ENCODE results near the gene PSMD2. TPM values are rescaled to one million over a fixed set of nuclear protein-coding genes. Genes with fewer than 3 reads are reported as not detected.
A peak's percentile ranks its signal among the peaks of the same experiment; 100 is the strongest.

PSMD2 gene
- total RNA-seq, 5 donors from 2014 or later (not counting 1 experiment from before 2014, with no cell fraction given): 134 to 151 (median 149) TPM

GRCh38 chr3:184317201-184317600 is 18.2 kb downstream of the PSMD2 start:
- Histone ChIP-seq H3K4me3 (ENCODE audit: control insufficient read depth in 1 of 2, extremely low read depth in 1 of 2, low read length in 1 of 2) (no peak overlapping the region), H3K36me3 (ENCODE audit: control insufficient read depth in 2 of 2, extremely low read depth in 1 of 2, insufficient read depth in 1 of 2, low read length in 1 of 2) (peaks cover 10 to 43% of the 10 kb centered on the region in 2 donors), H3K9me3 (no peaks in the 10 kb centered on the region), H3K27me3 (replicated peaks in 1 of 2; ENCODE audit: control insufficient read depth in 2 of 2, extremely low read depth in 1 of 2, insufficient read depth in 2 of 2, low read length in 1 of 2) (no peaks in the 10 kb centered on the region), H3K4me1 (ENCODE audit: control insufficient read depth in 1 of 2, extremely low read depth in 1 of 2, insufficient read depth in 2 of 2, low read length in 2 of 2) (peaks cover 2 to 37% of the 10 kb centered on the region in 2 experiments), H3K27ac (ENCODE audit: low read length) (no peak overlapping the region)
- H3K9me3 Mint-ChIP-seq: no peaks in the 10 kb centered on the region
- CTCF ChIA-PET: no interaction called here
- peak overlapping the region; percentile 18 to 39 (median 31) for H3K4me3 Mint-ChIP-seq
- DNase-seq (no peak), ATAC-seq (replicated peaks in 1 of 4) (no peak)
- POLR2A ChIA-PET: no interaction called here
- peaks cover 31 to 36% (median 33%) of the 10 kb centered on the region in 3 donors for H3K4me1 Mint-ChIP-seq
- H3K27ac Mint-ChIP-seq: peak overlapping the region; percentile 53 to 88
- H3K27me3 Mint-ChIP-seq: no peaks in the 10 kb centered on the region
- WGBS (ENCODE audit: insufficient coverage): 88% methylated on average over 3 of the region's 5 CpGs
- peaks cover 28% of the 10 kb centered on the region for H3K36me3 Mint-ChIP-seq

- peaks cover 54% of the 10 kb centered on the region for H3K36me3 Mint-ChIP-seq
- CTCF ChIA-PET: no interaction called here
- peak in 4 of 35 experiments; percentile 28 to 44 (median 32) for DNase-seq
Measured at GRCh38 chr3:184320104-184320445, 21.0 kb downstream of the PSMD2 start.

GRCh38 chr3:184321666-184322065 is 22.6 kb downstream of the PSMD2 start:
- Mint-ChIP-seq H3K4me1 (peaks cover 21 to 23% (median 23%) of the 10 kb centered on the region in 3 donors), H3K9me3 (no peaks in the 10 kb centered on the region), H3K36me3 (peaks cover 60% of the 10 kb centered on the region), H3K4me3 (no peak overlapping the region), H3K27me3 (no peaks in the 10 kb centered on the region), H3K27ac (no peak overlapping the region)
- Histone ChIP-seq H3K36me3 (ENCODE audit: control insufficient read depth in 2 of 2, extremely low read depth in 1 of 2, insufficient read depth in 1 of 2, low read length in 1 of 2) (peaks cover 32 to 87% of the 10 kb centered on the region in 2 donors), H3K27me3 (replicated peaks in 1 of 2; ENCODE audit: control insufficient read depth in 2 of 2, extremely low read depth in 1 of 2, insufficient read depth in 2 of 2, low read length in 1 of 2) (no peaks in the 10 kb centered on the region), H3K9me3 (no peaks in the 10 kb centered on the region), H3K4me3 (ENCODE audit: control insufficient read depth in 1 of 2, extremely low read depth in 1 of 2, low read length in 1 of 2) (no peak overlapping the region), H3K4me1 (ENCODE audit: control insufficient read depth in 1 of 2, extremely low read depth in 1 of 2, insufficient read depth in 2 of 2, low read length in 2 of 2) (peaks cover 0 to 15% of the 10 kb centered on the region in 2 experiments), H3K27ac (ENCODE audit: low read length) (no peak overlapping the region)
- POLR2A ChIA-PET: no interaction called here
- CTCF ChIA-PET: no interaction called here
- WGBS (ENCODE audit: insufficient coverage): 93% methylated on average over 2 of the region's 5 CpGs
- DNase-seq: no peak
- ATAC-seq (replicated peaks in 1 of 4): no peak

More at GRCh38 chr3:184320104-184320445, 21.0 kb downstream of the PSMD2 start:
- no peaks in the 10 kb centered on the region for H3K9me3 Mint-ChIP-seq
- no peaks in the 10 kb centered on the region for H3K9me3 ChIP-seq
- no peaks in the 10 kb centered on the region for H3K27me3 Mint-ChIP-seq
- POLR2A ChIA-PET: no interaction called here
- no peak overlapping the region for H3K27ac ChIP-seq (ENCODE audit: low read length)
- H3K4me3 ChIP-seq (ENCODE audit: control insufficient read depth in 1 of 2, extremely low read depth in 1 of 2, low read length in 1 of 2): no peak overlapping the region
- WGBS (ENCODE audit: insufficient coverage): 57% methylated on average over 4 of the region's 4 CpGs
- H3K4me1 Mint-ChIP-seq: peaks cover 31 to 34% (median 32%) of the 10 kb centered on the region in 3 donors
- ATAC-seq (replicated peaks in 1 of 4): peak in 2 of 4 experiments; percentile 41 to 52
- peaks cover 2 to 31% of the 10 kb centered on the region in 2 experiments for H3K4me1 ChIP-seq (ENCODE audit: control insufficient read depth in 1 of 2, extremely low read depth in 1 of 2, insufficient read depth in 2 of 2, low read length in 2 of 2)
- H3K27ac Mint-ChIP-seq: no peak overlapping the region
- H3K4me3 Mint-ChIP-seq: no peak overlapping the region
- peaks cover 32 to 71% of the 10 kb centered on the region in 2 donors for H3K36me3 ChIP-seq (ENCODE audit: control insufficient read depth in 2 of 2, extremely low read depth in 1 of 2, insufficient read depth in 1 of 2, low read length in 1 of 2)
- H3K27me3 ChIP-seq (replicated peaks in 1 of 2; ENCODE audit: control insufficient read depth in 2 of 2, extremely low read depth in 1 of 2, insufficient read depth in 2 of 2, low read length in 1 of 2): no peaks in the 10 kb centered on the region

- Histone ChIP-seq H3K36me3 (ENCODE audit: control insufficient read depth in 2 of 2, extremely low read depth in 1 of 2, insufficient read depth in 1 of 2, low read length in 1 of 2) (peaks cover 43 to 90% of the 10 kb centered on the region in 2 donors), H3K4me1 (ENCODE audit: control insufficient read depth in 1 of 2, extremely low read depth in 1 of 2, insufficient read depth in 2 of 2, low read length in 2 of 2) (peaks cover 0 to 5% of the 10 kb centered on the region in 2 experiments), H3K4me3 (ENCODE audit: control insufficient read depth in 1 of 2, extremely low read depth in 1 of 2, low read length in 1 of 2) (no peak overlapping the region), H3K27me3 (replicated peaks in 1 of 2; ENCODE audit: control insufficient read depth in 2 of 2, extremely low read depth in 1 of 2, insufficient read depth in 2 of 2, low read length in 1 of 2) (no peaks in the 10 kb centered on the region), H3K9me3 (no peaks in the 10 kb centered on the region), H3K27ac (ENCODE audit: low read length) (no peak overlapping the region)
- ChIA-PET CTCF (interaction anchor here in 1 of 2 donors (0.6 kb wide), 1 partner anchor 306 kb away, joined by 3 read pairs; no protein-coding TSS in a partner anchor), POLR2A (no interaction called here)
- Mint-ChIP-seq H3K4me3 (no peak overlapping the region), H3K4me1 (peaks cover 9 to 11% (median 10%) of the 10 kb centered on the region in 3 donors), H3K36me3 (peaks cover 64% of the 10 kb centered on the region), H3K27me3 (no peaks in the 10 kb centered on the region), H3K27ac (no peak overlapping the region), H3K9me3 (no peaks in the 10 kb centered on the region)
- DNase-seq (peak in 1 of 35 experiments; percentile 21), ATAC-seq (replicated peaks in 1 of 4) (no peak)
- WGBS (ENCODE audit: insufficient coverage): 92% methylated on average over 14 of the region's 20 CpGs
Measured at GRCh38 chr3:184322731-184323487, 23.9 kb downstream of the PSMD2 start.

- Histone ChIP-seq H3K27me3 (replicated peaks in 1 of 2; ENCODE audit: control insufficient read depth in 2 of 2, extremely low read depth in 1 of 2, insufficient read depth in 2 of 2, low read length in 1 of 2) (no peaks in the 10 kb centered on the region), H3K9me3 (no peaks in the 10 kb centered on the region), H3K36me3 (ENCODE audit: control insufficient read depth in 2 of 2, extremely low read depth in 1 of 2, insufficient read depth in 1 of 2, low read length in 1 of 2) (peaks cover 51 to 94% of the 10 kb centered on the region in 2 donors), H3K27ac (ENCODE audit: low read length) (no peak overlapping the region), H3K4me3 (ENCODE audit: control insufficient read depth in 1 of 2, extremely low read depth in 1 of 2, low read length in 1 of 2) (no peak overlapping the region), H3K4me1 (ENCODE audit: control insufficient read depth in 1 of 2, extremely low read depth in 1 of 2, insufficient read depth in 2 of 2, low read length in 2 of 2) (peaks cover 0 to 5% of the 10 kb centered on the region in 2 experiments)
- ATAC-seq (replicated peaks in 1 of 4) (no peak), DNase-seq (no peak)
- Mint-ChIP-seq H3K27me3 (no peaks in the 10 kb centered on the region), H3K27ac (no peak overlapping the region), H3K4me1 (peaks cover 5 to 7% (median 7%) of the 10 kb centered on the region in 3 donors), H3K9me3 (no peaks in the 10 kb centered on the region), H3K4me3 (no peak overlapping the region), H3K36me3 (peaks cover 67% of the 10 kb centered on the region)
- CTCF ChIA-PET: interaction anchor here in 1 of 2 donors (0.5 kb wide), 1 partner anchor 1110 kb away, joined by 8 read pairs; no protein-coding TSS in a partner anchor
- POLR2A ChIA-PET: no interaction called here
- 98% methylated on average over 8 of the region's 8 CpGs for WGBS (ENCODE audit: insufficient coverage)
Measured at GRCh38 chr3:184323696-184324095, 24.7 kb downstream of the PSMD2 start.

- no peaks in the 10 kb centered on the region for H3K27me3 ChIP-seq (replicated peaks in 1 of 2; ENCODE audit: control insufficient read depth in 2 of 2, extremely low read depth in 1 of 2, insufficient read depth in 2 of 2, low read length in 1 of 2)
- peaks cover 78% of the 10 kb centered on the region for H3K36me3 Mint-ChIP-seq
- peak overlapping the region in 1 of 2 donors; percentile 22 for H3K27ac Mint-ChIP-seq
- H3K36me3 ChIP-seq (ENCODE audit: control insufficient read depth in 2 of 2, extremely low read depth in 1 of 2, insufficient read depth in 1 of 2, low read length in 1 of 2): peaks cover 52 to 92% of the 10 kb centered on the region in 2 donors
- H3K27ac ChIP-seq (ENCODE audit: low read length): no peak overlapping the region
- H3K9me3 Mint-ChIP-seq: no peaks in the 10 kb centered on the region
- 95% methylated on average over 13 of the region's 13 CpGs for WGBS (ENCODE audit: insufficient coverage)
- H3K4me1 Mint-ChIP-seq: no peaks in the 10 kb centered on the region
- H3K4me3 Mint-ChIP-seq: no peak overlapping the region
- ATAC-seq (replicated peaks in 1 of 4) (no peak), DNase-seq (no peak)
- no peak overlapping the region for H3K4me3 ChIP-seq (ENCODE audit: control insufficient read depth in 1 of 2, extremely low read depth in 1 of 2, low read length in 1 of 2)
- H3K4me1 ChIP-seq (ENCODE audit: control insufficient read depth in 1 of 2, extremely low read depth in 1 of 2, insufficient read depth in 2 of 2, low read length in 2 of 2): no peaks in the 10 kb centered on the region
- H3K27me3 Mint-ChIP-seq: no peaks in the 10 kb centered on the region
- CTCF ChIA-PET: no interaction called here
- no peaks in the 10 kb centered on the region for H3K9me3 ChIP-seq
- POLR2A ChIA-PET: no interaction called here
Measured at GRCh38 chr3:184325269-184325668, 26.2 kb downstream of the PSMD2 start.

All from T-cell (primary cell).